HFF-Myc (cell line): ENCODE results near the gene CACNG3.

Experiments used
- DNase-seq: peaks from one replicate; pipeline ENCODE4 v3.0.0-alpha.2; 2011; ENCODE audit warnings: low read depth; ENCODE audit errors: extremely low read depth
- H3K4me3 ChIP-seq: replicated peaks from 2 replicates; pipeline ENCODE4 v1.5.1; 2011; ENCODE audit warnings: low read depth, mild to moderate bottlenecking, control low read depth, low read length
- TF ChIP-seq, protein P1 (sequence below): IDR thresholded peaks from 2 replicates; pipeline ENCODE4 v1.5.1; 2012; ENCODE audit warnings: mild to moderate bottlenecking, low read depth, low read length, control low read depth; ENCODE audit errors: missing control alignments

Gene CACNG3

GRCh38 chr16:24255456-24256371 lies at the start of gene CACNG3:
Gene CACNG3, plus strand, starts transcription at chr16:24256335. Its CDS starts 420 bp downstream, at chr16:24256755.
- DNase-seq, result no peak
- H3K4me3 ChIP-seq, result no peak within 1 kb of the TSS
- TF ChIP-seq, protein P1, sequence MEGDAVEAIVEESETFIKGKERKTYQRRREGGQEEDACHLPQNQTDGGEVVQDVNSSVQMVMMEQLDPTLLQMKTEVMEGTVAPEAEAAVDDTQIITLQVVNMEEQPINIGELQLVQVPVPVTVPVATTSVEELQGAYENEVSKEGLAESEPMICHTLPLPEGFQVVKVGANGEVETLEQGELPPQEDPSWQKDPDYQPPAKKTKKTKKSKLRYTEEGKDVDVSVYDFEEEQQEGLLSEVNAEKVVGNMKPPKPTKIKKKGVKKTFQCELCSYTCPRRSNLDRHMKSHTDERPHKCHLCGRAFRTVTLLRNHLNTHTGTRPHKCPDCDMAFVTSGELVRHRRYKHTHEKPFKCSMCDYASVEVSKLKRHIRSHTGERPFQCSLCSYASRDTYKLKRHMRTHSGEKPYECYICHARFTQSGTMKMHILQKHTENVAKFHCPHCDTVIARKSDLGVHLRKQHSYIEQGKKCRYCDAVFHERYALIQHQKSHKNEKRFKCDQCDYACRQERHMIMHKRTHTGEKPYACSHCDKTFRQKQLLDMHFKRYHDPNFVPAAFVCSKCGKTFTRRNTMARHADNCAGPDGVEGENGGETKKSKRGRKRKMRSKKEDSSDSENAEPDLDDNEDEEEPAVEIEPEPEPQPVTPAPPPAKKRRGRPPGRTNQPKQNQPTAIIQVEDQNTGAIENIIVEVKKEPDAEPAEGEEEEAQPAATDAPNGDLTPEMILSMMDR, result no peak

DNA sequence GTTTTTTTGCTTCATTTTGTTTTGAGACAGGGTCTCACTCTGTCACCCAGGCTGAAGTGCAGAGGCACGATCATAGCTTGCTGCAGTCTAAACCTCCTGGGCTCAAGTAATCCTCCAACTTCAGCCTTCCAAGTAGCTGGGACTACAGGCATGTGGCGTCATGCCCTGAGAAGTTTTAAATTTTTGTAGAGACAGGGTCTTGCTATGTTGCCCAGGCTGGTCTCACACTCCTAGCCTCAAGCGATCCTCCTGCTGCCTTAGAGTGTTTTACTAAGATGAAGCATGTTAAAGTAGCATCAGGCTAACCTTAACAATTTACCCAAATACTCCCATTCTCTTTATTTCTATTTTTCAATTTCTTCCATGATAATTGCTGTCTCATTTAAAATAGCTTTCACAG lies 49.2 kb upstream of the CACNG3 start:
- DNase-seq, result no peak
- TF ChIP-seq, protein P1, result no peak
- H3K4me3 ChIP-seq, result no peak overlapping the region

DNA sequence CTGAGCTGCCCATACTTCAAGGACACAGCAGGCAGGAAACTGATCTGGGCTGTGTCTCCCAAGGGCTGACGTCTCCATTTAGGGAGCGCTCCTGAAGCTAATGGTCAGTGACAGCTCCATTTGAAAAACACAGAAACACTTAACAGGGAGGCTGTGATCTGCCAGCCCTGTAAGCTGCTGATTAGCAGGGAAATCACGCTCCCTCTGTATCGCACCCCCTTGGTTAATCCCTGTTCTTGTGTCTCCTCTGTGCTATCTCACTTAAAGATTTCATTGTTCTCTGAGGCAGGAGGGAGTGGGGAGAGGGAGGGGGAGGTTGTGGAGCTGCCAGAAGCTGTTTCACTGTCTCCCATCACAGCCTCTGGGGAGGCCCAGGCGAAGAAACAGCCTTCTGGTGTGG lies 47.4 kb upstream of the CACNG3 start:
- H3K4me3 ChIP-seq, result no peak overlapping the region
- TF ChIP-seq, protein P1, result no peak
- DNase-seq, result no peak

GRCh38 chr16:24214992-24215391 lies 41.1 kb upstream of the CACNG3 start:
- no peak for DNase-seq
- H3K4me3 ChIP-seq, result no peak overlapping the region
- TF ChIP-seq, protein P1, result no peak

DNA sequence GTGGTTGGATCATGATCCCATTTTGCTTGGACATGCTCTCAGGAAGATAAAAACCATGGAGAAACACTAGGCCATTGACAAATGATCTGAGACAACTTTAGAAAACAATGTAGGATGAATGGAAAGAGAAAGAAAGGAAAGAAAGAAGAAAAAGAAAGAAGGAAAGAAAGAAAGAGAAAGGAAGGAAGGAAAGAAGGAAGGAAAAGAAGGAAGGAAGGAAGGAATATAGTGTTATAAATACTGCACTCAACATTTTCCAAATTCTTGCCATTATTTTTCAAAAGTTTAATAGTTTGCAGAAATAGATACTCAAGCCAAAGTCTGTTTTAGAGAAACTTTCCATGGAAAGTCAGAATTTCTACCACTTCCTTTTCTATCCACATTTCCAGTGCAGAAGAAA lies 39.2 kb upstream of the CACNG3 start:
- TF ChIP-seq, protein P1, result no peak
- H3K4me3 ChIP-seq, result no peak overlapping the region
- DNase-seq, result no peak

DNA sequence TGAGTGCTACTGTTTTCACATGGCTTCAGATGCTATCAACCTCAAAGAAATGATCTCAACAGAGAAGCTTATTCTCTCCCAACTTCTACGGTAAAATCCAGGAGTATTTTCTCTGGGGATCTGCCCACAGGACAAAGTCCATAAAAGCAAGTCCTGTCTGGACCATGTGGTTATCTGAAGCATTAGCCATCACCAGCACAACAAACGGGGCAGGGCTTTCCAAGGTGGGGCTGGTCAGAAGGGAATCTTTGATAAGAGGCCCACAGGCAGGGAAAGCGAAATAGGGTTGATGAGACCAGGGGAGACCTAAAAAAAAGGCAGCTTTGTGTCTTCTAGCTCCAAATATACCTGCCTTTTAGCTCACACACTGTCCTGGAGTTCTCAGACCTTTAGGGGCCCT lies 38.7 kb upstream of the CACNG3 start:
- TF ChIP-seq, protein P1, result no peak
- no peak for DNase-seq
- no peak overlapping the region for H3K4me3 ChIP-seq
